ENCODE results near the gene SCAMP1. TPM values are rescaled to one million over a fixed set of nuclear protein-coding genes. Genes with fewer than 3 reads are reported as not detected.
A peak's percentile ranks its signal among the peaks of the same experiment; 100 is the strongest.

SCAMP1 gene
- total RNA-seq, 1 donor from 2014 or later: 45.4 TPM

- Mint-ChIP-seq H3K36me3 (no peaks in the 10 kb centered on the region), H3K4me1 (peaks cover 94% of the 10 kb centered on the region), H3K27ac (peak overlapping the region; percentile 35), H3K27me3 (ENCODE audit: low read depth) (no peaks in the 10 kb centered on the region), H3K4me3 (no peak overlapping the region), H3K9me3 (no peaks in the 10 kb centered on the region)
- no peak for TF ChIP-seq CTCF (IDR thresholded peaks at IDR 0.05; ENCODE audit: unreplicated experiment)
- no peak for DNase-seq (ENCODE audit: low spot score in 2 of 2, unreplicated experiment in 2 of 2)
These were observed 146.0 kb downstream of the SCAMP1 start for GRCh38 chr5:78506261-78507024.

- H3K27me3 Mint-ChIP-seq (ENCODE audit: low read depth): no peaks in the 10 kb centered on the region
- peaks cover 83% of the 10 kb centered on the region for H3K4me1 Mint-ChIP-seq
- H3K36me3 Mint-ChIP-seq: no peaks in the 10 kb centered on the region
- no peak for TF ChIP-seq CTCF (IDR thresholded peaks at IDR 0.05; ENCODE audit: unreplicated experiment)
- DNase-seq (ENCODE audit: low spot score in 2 of 2, unreplicated experiment in 2 of 2): no peak
- H3K27ac Mint-ChIP-seq: peak overlapping the region; percentile 82
- no peaks in the 10 kb centered on the region for H3K9me3 Mint-ChIP-seq
- H3K4me3 Mint-ChIP-seq: no peak overlapping the region
These were observed 147.1 kb downstream of the SCAMP1 start for GRCh38 chr5:78507531-78507930.

GRCh38 chr5:78508186-78508765 lies 147.9 kb downstream of the SCAMP1 start:
- peak overlapping the region; percentile 22 for H3K4me3 Mint-ChIP-seq

GRCh38 chr5:78509145-78509865 lies 148.9 kb downstream of the SCAMP1 start:
- H3K4me3 Mint-ChIP-seq: peak overlapping the region; percentile 57
- no peak for TF ChIP-seq CTCF (IDR thresholded peaks at IDR 0.05; ENCODE audit: unreplicated experiment)
- DNase-seq (ENCODE audit: low spot score in 2 of 2, unreplicated experiment in 2 of 2): no peak
- peaks cover 68% of the 10 kb centered on the region for H3K4me1 Mint-ChIP-seq
- H3K27me3 Mint-ChIP-seq (ENCODE audit: low read depth): no peaks in the 10 kb centered on the region
- H3K27ac Mint-ChIP-seq: peak overlapping the region; percentile 82
- no peaks in the 10 kb centered on the region for H3K9me3 Mint-ChIP-seq
- peaks cover 3% of the 10 kb centered on the region for H3K36me3 Mint-ChIP-seq

More at GRCh38 chr5:78508186-78508765, 147.9 kb downstream of the SCAMP1 start:
- H3K27ac Mint-ChIP-seq: peak overlapping the region; percentile 82
- no peaks in the 10 kb centered on the region for H3K36me3 Mint-ChIP-seq
- no peaks in the 10 kb centered on the region for H3K27me3 Mint-ChIP-seq (ENCODE audit: low read depth)
- no peaks in the 10 kb centered on the region for H3K9me3 Mint-ChIP-seq
- peak in 1 of 2 experiments; percentile 43 for DNase-seq (ENCODE audit: low spot score in 2 of 2, unreplicated experiment in 2 of 2)
- H3K4me1 Mint-ChIP-seq: peaks cover 77% of the 10 kb centered on the region
- TF ChIP-seq CTCF (IDR thresholded peaks at IDR 0.05; ENCODE audit: unreplicated experiment): no peak

- peak in 1 of 2 experiments; percentile 55 for DNase-seq (ENCODE audit: low spot score in 2 of 2, unreplicated experiment in 2 of 2)
- Mint-ChIP-seq H3K4me3 (peak overlapping the region; percentile 57), H3K36me3 (peaks cover 11% of the 10 kb centered on the region), H3K9me3 (no peaks in the 10 kb centered on the region), H3K4me1 (peaks cover 60% of the 10 kb centered on the region), H3K27me3 (ENCODE audit: low read depth) (no peaks in the 10 kb centered on the region), H3K27ac (no peak overlapping the region)
- TF ChIP-seq CTCF (IDR thresholded peaks at IDR 0.05; ENCODE audit: unreplicated experiment): no peak
These were observed 149.7 kb downstream of the SCAMP1 start for GRCh38 chr5:78509884-78510769.
